Measurements from ENCODE around the gene NME4.
"Not testable (repeated sequence)": the region's sequence is repeated elsewhere in the genome, so short reads cannot be mapped to it uniquely, and the experiment has no call there.

Gene NME4

DNA sequence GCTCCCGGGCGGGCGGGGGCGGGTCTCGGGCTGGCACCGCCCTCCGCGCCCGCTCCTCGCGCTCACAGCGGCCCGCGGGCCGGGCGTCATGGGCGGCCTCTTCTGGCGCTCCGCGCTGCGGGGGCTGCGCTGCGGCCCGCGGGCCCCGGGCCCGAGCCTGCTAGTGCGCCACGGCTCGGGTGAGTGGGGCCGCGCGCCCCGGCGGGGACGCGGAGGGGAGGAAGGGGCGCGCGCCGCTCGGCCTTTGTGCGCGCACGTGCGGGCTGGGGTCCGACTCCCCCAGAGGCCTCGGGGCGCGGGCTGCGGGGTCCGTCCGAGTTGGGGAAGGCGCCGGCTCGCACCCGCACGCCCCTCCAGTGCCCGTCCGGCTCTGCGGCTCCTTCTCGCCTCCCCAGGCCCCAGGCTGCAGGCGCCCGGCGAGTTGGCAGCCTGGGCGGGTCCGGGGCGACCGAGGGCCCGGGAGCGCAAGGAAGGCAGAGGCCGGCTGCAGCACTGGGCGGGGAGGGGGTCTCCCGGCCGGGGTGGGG is at the start of gene NME4:
TSS of gene NME4 (plus strand) at position 65 of the 527 bp plus-strand sequence. CDS start at position 89, 24 bp downstream.
- DNase-seq = no peak

DNA sequence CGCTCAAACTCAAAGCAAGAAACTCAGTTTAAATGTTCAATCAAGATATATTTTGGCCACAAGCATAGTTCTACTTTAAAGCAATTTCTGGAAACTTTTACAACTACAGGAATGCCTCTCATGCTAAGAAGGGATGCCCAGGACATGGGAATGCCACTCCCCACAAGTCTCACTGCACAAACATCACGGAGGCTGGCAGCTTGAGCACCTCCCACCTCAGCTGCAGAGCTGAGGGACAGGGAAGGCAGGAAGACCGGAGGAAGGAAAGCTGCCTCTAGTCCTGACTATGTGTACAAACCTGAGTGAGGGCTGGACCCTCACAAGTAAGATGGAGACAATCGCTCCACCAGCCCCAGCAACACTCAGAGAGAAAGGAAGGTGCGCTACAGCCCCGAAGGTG is 49.8 kb upstream of the NME4 start:
- no peak for DNase-seq

DNA sequence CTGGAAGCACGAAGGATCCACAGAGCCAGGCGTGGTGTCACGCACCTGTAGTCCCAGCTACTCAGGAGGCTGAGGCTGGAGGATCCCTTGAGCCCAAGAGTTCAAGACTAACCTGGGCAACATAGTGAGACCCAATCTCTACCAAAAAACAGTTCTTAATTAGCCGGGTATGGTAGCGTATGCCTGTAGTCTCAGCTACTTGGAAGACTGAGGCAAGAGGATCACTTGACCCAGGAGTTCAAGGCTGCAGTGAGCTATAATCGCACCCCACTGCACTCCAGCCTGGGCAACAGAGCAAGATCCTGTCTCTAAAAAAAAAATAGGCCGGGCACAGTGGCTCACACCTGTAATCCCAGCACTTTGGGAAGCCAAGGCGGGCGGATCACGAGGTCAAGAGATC is 48.5 kb upstream of the NME4 start:
- not testable (repeated sequence) for DNase-seq

DNA sequence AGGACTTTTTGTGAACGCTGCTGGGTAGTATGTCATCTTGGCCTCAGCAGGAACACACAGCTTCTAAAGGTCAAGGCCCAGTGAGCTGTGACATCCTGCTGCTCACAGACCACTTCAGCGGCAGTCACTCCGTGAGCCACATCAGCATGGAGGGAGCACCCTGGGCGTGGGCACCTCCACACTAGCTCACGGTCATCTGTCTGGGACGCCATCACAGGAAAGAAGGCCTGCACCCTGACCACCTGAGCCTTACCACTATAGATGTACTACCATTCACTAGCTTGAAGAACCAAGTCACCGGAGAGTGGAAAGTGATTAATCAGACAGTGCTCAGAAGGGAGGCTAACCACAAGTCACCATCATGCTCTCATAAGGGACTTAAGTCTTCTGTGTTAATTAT is 47.8 kb upstream of the NME4 start:
- peak; percentile 60 for DNase-seq

DNA sequence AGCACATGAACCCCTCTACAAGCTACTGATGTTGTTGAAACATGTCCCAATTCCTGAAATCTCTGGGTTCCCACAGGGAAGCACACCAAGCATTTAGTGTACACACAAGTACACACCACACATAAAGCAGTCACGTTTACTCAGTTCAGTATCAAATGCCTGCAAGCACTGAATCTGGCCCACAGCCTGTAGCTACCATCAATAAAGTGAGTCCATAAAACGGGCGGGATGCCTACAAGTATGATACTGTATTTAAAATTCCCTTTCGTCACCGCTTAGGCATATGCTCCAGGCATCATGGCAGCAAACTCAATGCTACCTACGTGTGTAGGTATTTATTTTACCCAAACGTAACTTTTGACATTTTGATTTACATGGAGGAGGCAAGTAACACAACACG is 46.8 kb upstream of the NME4 start:
- DNase-seq = no peak

DNA sequence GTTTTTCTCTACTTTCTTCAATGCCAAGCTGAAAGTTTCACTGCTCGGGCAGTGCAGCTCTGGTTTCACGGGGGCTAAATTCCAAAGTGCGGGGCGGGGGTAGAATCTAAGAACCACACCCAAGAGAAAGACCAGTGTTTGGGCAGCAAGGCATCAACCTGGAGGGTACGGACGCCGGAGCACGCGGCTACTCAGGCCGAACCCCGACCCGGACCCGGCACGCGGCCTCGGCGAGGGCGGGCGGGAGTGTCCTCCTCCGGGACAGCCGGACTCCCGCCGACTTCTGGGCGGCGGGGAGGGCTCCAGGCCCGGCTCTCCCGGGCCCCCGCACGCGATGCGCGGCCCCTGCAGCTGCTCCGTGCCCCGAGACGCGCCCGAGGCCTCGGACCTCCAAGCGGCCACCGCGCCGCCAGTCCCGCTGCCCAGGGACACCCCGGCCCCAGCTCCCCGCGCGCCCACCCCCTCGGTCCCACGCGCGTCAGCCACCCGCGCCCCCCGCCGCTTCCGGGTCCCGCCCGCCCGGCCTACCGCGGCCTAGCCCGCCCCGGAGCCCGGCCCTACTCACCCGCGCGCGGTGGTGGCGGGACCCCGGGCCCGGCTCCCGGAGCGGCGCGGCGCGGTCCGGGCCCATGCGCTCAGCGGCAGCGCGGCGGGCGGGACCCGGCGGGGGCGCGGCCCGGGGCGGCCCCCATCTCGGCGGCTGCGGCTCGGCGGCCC is 45.0 kb upstream of the NME4 start:
- no peak for DNase-seq

DNA sequence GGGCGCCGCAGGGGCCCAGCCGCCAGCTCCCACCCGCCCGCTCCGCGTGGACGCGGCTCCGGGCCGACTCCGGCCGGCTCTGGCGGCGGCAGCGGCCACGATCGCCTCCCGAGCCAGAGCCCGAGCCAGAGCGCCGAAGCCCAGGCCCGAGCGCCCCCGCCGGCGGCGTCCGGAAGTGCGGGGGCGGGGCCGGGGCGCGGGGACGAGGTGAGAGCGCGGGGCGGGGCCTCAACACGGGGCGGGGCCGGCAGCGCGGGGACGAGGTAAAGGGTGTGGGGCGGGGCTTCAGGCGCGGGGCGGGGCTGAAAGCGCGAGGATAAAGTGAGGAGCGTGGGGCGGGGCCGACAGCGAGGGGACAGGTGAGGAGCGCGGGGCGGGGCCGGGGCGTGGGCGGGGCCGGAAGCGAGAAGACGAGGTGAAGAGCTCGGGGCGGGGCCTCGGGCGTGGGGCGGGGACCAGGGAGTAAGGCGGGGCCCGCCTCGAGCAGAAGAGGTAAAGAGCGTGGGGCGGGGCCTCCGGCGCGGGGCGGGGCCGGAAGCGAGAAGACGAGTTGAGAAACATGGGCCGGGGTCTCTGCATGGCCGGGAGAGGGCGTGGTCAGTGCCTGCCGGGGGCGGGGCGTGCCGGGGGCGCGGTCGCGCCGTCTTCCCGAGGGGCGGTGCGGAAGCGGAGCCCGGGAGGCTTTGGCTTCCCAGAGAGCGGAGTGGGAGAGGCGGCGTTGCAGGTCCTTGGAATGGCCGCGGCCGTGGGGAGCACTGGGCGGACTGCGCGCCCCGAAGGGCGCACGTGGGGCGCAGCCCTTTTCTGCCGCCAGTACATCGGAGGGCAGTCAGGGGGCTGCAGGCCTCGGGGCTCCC is 44.2 kb upstream of the NME4 start, which contains the start of gene AXIN1:
TSS of gene AXIN1 (minus strand) at position 177 of the 857 bp plus-strand sequence. CDS start 5,698 bp downstream, outside the sequence.
- peak; percentile 95 for DNase-seq

DNA sequence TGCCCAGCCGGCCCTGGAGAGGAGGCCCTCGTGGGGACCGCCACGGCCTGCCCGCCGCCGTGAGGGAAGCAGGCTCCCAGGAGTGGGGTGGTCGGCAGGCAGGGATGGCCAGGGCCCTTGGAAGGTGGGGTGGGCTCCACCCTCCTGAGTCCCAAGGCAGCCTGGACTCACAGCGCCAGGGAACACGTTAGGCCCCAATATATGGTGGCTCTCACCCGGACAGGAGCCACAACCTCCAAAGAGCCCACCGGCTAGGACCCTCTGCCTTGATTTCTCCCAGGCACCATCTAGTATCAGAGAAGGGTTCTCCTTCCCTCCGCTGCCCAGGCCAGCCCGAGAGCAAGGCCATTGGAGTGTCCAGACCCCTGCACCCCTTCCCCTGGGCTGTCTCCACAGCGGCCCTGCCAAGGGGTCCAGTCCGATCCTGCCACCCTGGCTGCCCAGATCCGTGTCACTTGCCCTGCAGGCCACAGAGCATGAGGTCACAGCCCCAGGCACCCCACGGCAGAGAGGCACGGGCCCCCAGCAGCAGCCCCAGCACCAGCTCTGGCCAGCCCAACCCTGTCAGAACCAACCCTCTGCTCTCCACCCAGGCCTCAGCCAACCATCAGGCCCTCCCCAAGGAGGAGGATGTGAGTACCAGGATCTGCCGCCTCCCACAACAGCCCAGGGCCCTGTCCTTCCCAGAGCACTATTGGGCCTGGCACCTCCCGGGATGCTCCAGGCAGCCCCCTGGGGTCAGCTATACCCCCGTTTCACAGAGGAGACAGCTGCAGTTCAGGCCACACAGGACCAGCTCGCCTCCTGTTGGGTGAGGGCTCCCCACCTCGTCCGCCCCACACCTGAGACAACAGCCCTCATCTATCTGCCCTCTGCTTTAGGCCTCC is 43.4 kb upstream of the NME4 start:
- DNase-seq = no peak

DNA sequence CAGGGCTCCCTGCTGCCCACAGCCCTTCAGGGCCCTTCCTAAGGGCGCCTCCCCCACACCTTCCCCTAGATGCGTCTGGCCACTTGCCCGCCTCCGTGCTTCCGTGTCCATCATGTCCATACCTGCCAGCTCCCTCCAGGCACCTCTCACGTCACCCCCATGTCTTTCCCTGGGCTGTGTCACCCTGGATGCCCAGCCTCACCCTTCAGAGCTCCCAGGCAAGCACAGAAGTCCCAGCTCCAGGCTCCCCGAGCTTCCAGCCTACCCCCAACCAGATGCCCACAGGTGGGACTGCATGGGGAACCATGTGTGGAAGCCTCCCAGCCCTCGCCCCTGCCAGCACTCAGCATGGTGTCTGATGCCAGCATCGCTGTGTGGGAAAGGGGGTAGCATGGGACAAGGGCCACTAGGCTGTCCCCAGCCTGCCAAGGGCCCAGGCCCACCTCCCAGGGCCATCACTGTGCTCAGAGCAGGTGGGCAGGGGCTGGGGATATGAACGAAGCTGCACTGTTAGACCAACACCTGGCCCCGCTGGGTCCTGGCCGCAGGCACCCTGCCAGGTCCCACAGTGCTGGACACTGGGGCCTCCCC is 42.6 kb upstream of the NME4 start:
- DNase-seq = no peak

DNA sequence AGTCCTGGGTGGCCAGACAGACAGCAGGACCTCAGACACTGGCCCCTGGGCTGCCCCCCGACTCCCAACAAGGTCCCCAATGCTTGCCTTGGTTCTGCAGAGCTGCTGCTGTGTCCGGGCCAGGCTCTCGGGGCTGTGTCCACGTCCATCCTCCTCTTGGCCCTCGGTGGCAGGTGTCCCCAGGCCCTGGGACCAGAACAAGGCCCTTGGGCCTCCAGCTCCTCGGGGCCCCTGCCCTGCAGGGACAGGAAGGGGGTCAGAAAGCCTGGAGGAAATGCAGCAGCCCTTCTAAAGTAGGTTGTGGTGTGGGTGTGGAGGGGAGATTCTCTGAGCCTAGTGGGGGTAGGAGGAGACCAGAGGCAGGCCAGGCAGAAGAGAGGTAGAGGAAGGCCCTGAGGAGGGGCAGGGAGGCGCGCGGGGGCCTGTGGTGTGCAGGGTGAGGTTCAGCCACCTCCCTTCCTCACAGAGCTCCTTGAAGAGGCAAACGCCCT is 42.0 kb upstream of the NME4 start:
- DNase-seq = no peak

DNA sequence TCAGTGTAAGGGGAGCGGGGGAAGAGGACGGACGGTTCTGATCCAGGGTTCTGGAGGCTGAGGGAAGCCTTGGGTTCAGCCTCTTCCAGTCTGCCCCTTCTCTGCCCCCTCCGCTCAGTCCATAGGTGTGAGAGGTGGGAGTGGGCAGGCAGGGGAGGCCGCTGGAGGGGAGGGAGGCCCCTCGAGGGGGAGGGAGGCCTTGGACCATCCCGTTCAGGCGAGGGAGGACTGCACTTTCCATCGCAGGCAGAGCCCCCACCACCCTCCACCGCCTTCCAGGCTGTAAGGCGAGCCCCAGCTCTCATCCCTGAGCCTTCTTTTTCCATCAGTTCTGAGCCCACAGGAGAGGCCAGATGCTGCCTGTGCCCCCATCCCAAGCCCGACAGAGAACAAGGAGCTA is 40.3 kb upstream of the NME4 start:
- DNase-seq = no peak

DNA sequence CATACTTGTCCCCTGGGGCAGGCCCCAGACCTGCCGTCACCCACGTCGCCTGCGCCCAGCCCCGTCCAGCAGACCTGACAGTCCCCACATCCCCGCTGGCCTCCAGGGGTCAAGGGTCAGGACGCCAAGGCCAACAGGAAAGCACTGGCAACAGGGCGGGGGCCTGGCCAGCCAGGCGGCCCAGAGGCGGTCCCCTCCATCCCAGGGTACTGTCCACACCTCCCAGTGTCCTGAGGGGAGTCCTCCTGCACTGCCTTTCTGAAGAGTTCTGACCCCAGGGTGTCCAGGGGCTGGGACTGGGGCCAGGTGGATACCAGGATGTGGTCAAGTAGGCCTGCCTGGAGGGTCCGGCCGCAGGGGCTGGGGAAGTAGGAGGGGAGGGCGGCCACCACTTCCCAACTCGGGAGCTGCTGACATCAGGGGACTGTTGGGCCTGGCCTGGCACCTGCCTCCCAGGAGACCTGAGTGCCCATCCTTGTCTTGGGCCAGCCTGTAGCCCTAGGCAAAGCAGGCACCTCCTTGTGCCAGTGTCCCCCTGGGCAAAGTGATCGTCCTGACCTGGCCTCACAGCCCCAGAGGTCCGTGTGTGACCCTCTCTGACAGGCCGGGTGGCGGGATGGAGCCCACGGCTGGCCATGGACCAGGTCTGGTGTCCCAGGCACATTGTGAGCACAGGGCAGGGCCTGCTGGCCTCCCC is 37.8 kb upstream of the NME4 start:
- DNase-seq = no peak

DNA sequence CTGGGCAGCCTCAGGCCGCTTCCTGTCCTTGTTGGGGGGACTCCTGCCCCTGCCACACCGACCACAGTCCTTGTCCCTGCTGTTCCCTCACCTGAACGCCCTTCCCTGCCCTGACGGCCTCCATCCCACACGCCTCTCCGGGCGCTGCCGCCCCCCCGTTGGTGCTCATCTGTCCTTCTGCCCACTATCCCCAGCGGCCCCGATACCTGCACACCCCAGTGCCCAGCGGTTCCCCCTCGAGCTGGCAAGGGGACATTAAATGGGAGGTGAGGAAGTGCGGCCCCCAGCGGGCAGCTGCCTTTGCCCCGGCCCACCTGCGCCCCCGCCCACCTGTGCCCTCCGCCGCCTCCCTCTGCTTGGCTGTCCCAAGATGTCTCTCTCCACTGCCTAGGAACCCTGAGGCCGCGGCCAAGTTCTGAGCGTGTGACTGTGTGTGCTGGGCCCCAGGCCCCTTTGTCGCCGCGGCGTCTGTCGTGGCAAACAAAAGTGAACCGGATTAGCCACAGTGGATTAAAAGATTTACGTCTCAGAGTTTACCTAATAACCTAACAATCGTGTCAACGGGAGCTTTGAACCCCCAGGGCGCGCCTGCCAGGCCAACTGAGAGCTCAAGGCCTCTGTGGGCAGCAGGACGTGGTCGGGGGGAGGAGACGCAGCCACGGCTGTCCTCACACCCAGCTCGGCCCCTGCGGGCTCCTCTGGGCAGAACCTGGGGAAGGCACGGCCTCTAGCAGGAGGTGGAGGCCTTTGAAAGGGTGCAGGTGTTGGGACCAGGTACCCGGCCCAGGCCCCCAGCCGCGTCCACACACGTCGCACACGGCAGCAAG is 36.9 kb upstream of the NME4 start:
- DNase-seq = no peak

DNA sequence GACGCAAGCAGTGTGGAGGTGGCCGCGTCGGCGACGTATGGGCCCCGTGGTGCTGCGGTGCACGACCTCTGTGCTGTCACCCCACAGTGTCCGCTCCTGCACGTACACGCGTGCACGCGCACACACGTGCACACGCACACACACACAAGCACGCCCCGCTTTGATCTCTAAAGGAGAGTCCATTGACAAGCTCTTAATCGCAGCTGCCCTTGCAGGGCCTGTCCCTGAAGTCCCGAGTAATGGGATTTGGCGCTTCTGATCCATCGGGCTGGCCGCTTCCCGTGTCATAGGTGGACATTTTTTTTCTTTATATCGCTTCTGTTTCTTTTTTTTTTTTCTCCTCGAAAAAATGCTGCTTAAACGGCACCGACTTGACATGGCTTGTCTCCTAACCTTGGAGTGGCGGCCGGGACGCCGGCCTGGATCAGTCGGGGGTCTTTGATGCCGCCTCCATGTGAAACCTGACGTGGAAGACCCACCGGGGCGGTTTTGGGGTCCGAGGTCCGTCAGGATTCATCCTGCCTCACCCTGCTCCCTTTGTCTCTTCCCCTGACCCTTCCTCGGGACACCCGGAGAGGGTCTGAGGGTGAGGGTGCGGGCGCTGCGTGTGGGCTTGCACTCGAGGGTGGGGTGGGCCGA is 36.2 kb upstream of the NME4 start:
- no peak for DNase-seq

DNA sequence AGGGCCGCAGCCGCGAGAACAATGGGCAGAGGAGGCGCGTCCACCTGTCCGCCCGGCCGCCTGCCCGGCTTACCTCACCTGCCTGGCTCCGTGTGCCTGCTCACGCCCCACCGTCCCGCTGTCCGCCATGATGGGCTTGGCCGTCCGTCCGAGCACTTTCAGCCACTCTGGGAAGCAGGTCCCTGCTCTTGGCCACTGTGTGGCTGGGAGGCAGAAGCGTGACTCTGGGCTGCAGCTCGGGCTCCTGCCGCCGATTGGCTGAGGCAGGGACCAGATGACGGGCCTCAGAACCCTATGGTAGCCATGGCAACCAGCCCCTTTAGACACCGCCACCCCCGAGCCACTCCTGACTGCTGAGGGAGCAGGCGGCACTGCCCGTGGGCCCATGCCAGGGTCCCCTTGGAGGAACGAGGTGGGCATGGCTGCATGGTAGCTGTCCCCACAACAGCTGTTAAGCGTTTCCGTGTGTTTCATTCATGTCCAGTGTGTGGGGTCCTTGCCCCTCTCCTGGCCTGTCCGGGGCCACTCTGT is 35.6 kb upstream of the NME4 start:
- DNase-seq = no peak

DNA sequence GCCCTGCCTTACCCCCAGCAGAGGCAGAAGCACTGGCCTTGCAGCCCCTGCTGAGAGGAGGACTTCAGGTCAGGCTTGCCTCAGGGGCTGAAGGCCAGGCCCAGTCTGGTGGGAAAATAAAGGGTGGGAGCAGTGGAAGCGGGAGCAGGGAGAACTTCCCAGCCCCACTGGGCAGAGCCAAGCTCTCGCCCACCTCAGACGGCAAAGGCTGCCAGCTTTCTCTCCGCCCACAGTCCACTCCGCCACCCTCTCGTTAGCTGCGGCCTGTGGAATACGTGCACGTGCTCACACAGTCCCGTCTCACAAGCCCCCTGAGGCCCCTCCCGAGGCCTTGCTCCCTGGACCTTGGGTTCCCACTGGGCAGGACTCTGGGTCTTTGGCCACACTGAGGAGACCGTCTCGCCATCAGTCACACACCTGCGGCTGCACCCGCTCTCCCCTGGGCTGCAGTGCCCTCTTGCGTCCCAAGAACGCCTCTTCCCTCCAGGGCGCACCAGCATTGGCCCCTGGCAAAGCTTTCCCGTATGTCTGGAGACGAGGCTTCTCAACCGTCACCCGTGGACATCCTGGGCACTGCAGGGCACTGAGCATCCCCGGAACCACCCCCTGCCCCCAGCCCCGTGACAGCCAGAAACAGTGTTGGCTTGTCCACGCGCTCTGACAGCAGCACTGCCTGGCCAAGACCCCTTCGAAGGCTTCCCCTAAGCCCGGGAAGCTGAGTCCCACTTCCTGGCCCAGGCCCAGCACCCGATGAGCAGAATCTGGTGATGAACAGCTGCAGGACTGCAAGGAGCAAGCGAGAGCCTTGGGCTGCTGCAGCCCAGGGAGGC is 34.9 kb upstream of the NME4 start:
- peak; percentile 66 for DNase-seq

DNA sequence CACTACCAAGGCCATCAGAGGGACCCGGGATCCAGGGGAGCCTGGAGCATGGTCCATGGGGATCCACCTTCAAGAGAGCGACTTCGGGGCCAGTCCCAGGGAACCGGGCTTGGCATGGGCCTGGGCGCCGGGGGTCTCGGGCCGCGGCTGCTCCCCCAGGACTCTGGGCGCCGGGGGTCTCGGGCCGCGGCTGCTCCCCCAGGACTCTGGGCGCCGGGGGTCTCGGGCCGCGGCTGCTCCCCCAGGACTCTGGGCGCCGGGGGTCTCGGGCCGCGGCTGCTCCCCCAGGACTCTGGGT is 34.3 kb upstream of the NME4 start:
- not testable (repeated sequence) for DNase-seq

DNA sequence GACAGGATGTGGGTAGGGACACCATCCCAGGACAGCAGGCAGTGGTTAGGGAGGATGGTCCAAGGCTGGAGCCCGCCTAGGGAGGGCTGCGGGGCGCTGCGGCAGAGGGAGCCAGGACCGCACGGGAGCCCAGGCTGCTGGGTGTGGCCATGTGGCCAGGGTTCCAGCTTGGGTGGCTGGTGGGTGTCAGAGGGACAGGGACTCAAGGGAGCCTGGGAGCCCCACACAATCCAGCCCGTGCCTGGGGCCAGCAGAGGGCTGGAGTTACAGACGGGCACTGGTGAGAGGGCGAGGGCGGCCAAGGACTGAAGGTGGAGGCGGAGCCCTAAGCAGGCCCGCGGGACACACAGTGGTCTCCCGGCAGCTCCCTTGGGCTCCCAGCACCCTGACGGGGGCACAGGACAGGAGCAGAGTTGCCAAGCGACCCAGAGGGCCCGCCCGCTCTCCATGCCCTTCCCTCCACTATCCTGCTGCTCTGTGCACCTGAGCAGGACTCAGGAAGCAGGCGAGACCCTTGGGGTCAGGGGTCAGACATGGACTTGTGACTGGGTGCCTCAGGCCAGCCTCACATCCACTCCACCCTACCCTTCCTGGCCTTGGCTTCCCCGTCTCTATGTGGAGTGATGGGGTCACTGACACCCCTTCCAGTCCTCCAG is 33.8 kb upstream of the NME4 start:
- no peak for DNase-seq

Data from kidney glomerular epithelial cell (primary cell).